Measurements from ENCODE around the gene GPR18.
A peak's percentile ranks its signal among the peaks of the same experiment; 100 is the strongest.

GPR18 gene, protein sequence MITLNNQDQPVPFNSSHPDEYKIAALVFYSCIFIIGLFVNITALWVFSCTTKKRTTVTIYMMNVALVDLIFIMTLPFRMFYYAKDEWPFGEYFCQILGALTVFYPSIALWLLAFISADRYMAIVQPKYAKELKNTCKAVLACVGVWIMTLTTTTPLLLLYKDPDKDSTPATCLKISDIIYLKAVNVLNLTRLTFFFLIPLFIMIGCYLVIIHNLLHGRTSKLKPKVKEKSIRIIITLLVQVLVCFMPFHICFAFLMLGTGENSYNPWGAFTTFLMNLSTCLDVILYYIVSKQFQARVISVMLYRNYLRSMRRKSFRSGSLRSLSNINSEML

DNA sequence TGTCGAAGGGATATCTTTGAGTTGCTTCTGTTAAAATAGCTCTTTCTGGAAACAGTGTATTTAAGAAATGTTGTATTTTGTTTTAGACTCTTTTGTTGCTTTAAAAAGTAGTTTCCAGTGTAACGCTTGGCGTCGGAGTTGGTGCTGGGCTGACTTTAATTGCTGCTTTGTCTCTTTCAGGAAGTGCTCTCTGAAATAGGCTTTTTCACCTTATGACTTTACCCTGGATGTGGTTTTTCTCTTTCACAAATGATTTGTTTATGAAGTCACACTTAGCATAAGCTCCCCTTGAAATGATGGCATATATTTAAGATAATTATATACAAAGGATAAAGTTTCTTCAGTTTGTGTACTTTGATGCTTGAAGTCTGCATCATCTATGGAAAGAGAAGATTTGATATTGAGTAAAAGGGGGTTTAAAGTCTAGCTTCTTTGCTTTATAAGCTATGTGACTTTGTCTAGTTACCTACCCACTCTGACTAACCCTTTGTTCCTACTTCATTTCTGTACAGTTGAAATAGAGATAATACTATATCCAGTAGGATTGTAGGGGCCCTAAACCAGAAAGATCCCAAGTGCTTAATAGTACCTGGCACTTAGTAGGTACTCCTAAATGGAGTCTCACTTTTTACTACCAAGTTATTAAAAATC is at the start of gene GPR18:
Gene GPR18 (minus strand): TSS at position 170 of the 651 bp plus-strand sequence. CDS start 2,507 bp downstream, outside the sequence.
- no peak for DNase-seq (ENCODE audit: low read depth in 3 of 3, low spot score in 1 of 3)

DNA sequence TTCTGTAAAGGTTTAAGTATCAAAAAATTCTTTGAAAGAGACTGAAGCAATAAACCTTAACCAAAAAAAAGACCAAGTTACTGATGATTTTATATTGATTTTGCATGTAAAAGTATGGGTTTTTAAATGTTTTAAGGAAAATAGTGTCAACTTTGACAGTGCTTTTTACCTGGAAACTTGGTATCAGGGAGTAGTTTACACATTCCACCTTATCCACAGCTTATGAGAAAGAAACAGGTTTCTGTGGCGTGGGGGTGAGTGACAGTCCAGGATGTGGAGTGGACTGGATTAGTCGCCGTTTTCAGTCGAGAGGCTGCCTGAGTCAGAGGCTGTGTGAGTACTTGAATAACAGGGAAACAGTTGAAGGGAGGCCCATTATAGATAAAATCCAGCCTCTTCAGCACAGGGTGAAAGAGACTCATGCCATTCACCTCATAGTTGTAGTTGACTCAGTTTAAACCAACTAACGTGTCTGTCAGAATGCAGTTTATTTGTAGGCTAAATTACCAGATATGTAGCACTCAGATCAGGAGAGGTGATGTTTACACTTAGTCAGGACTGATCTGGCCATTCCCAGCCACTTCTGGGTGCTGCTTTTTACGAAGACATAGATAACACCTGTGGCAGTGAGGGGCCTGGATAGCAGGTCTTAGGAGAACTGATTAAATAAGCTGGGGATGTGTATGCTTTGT is 49.6 kb upstream of the GPR18 start:
- peak in 1 of 3 donors; percentile 39 for DNase-seq (ENCODE audit: low read depth in 3 of 3, low spot score in 1 of 3)

DNA sequence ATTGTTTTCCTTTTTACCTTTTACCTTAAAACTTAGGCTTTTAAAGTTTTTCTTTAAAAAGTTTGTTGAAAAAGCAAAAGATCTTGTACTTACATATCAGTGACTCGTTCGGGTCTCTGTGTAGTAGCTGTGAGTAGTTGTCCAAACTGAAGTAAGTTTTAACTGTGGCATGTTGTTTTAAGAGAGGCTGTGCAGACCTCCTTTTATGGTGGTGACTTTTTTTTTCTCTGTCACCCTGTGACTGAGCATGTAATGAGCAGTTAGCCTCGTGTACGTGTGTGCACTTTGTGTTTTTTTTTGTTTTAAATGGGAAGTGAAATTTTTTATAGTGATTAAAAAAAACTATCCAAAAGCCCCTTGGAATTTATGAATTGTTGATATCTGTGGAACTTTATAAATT is 49.1 kb upstream of the GPR18 start, which contains the start of gene GPR183:
Gene GPR183 (minus strand): TSS at position 153 of the 400 bp plus-strand sequence. CDS start 11,254 bp downstream, outside the sequence.
- DNase-seq (ENCODE audit: low read depth in 3 of 3, low spot score in 1 of 3), result no peak

DNA sequence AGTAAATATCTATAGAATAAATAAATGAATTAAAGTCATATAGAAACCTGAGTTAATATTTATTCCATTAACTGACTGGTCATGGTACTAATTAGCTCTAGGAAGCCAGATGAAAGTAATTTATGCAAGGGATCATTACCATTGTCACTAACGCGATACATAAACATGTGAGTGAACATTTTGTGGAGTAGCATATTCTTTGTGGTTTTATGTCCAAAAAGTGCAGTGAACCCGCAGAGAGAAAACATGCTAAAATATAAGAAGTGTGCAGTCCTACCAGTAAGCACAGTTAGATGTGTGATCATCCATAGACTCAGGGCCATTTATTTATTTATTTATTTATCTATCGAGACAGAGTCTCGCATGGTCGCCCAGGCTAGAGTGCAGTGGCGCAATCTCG is 47.4 kb upstream of the GPR18 start:
- no peak for DNase-seq (ENCODE audit: low read depth in 3 of 3, low spot score in 1 of 3)

DNA sequence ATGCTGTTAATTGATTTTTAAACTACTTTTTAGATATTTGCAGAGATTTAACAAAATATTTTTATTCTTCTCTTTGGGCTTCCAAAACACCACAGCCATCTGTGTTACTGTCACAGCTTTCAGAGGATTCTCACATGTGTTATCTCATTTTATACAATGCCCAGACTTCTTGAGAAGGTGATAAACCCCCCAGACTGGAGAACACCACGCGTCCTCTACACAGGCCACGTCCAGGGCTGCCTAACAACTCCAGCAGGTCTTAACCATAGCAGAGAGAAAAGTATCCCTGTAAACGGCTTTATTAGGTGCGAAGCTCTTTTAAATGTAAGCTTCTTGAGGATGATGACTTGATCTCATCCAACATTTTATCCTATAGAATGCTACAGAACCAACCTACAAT is 47.0 kb upstream of the GPR18 start:
- DNase-seq (ENCODE audit: low read depth in 3 of 3, low spot score in 1 of 3), result no peak

DNA sequence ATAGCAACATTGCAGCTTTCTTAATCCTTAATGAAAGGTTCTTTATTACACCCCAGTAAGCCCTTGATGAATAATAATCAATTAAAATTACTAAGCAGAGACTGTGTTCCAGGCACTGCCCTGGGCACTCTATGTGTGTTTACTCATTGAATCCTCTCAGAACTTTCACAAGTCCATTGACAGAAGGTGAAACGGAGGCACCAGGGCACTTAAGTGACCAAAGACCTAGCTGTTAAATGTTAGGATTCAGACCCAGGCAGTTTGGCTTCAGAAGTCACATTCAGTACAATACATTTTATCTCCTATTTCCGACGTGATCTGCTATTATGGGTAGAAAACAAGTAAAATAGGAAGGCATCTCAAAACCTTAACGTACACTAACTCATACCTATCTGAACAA is 46.4 kb upstream of the GPR18 start:
- DNase-seq (ENCODE audit: low read depth in 3 of 3, low spot score in 1 of 3), result no peak

DNA sequence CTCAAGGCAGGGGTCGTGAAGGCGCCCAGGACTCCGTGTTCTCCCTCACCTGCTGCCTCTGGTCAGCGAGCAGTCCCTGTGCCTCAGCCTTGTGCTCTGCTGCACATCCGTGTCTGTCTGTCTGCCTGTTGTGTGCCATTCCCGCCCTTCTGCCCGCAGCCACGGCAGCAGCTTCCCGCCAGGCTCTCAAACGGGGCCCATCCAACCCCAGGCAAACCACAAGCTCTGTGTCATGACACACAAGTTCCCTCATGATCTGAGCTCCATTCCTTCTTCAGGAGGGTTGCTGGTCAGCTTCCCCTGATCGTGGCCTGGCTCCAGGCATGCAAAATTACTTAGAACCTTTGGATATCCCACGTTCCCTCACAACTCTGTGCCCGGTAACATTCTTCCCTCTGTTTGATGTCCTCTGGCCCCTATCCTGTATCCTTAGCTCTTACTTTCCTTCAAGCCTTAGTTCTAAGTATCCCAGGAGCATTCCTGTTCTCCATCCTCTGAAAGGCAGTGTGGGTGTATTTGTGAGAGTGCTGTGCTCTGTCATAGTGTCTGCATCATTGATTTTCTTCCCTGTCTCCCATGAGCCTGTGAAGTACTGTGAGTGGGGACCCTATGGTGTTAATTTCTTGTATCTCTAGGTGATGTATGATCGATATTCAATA is 45.8 kb upstream of the GPR18 start:
- DNase-seq (ENCODE audit: low read depth in 3 of 3, low spot score in 1 of 3), result no peak

DNA sequence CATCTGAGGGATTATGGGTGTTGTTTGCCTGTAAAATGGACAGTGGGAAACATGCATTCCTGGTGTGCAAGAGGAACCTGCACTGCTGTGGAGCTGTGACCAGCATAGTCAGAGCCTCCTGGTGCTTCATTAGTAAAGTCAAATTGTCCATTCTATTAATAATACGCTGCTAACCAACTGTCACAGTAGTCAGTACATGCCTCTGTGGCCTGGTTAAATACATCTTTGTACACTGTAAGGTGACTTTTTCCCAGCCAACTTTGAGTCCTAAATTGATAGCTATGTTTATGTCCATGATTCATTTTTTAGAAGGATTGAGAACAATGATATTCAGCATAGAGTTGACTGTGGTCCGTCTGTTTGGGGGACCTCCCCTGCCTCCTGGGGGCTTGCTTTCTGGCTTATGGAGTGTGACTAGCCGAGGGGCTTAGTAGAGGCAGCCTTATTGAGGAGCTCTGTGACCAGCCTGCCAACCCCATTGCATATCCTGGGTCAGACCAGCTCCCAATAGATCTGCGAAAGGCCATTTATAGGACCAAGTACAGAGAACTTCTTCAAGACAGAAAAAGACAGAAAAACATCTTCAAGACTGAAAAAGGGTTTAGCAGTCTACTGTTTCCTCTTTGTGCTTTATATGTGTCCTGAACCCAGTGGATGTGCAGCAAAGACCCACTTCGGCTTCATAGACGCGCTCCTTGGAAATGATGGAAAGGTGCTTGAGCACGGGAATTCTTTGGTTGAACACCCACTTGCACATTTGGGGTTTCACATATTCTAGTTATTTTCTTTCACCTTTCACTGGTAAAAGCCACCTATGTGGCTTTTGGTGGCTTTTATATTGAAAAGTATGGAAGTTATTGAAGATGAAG is 44.7 kb upstream of the GPR18 start:
- DNase-seq (ENCODE audit: low read depth in 3 of 3, low spot score in 1 of 3), result no peak

DNA sequence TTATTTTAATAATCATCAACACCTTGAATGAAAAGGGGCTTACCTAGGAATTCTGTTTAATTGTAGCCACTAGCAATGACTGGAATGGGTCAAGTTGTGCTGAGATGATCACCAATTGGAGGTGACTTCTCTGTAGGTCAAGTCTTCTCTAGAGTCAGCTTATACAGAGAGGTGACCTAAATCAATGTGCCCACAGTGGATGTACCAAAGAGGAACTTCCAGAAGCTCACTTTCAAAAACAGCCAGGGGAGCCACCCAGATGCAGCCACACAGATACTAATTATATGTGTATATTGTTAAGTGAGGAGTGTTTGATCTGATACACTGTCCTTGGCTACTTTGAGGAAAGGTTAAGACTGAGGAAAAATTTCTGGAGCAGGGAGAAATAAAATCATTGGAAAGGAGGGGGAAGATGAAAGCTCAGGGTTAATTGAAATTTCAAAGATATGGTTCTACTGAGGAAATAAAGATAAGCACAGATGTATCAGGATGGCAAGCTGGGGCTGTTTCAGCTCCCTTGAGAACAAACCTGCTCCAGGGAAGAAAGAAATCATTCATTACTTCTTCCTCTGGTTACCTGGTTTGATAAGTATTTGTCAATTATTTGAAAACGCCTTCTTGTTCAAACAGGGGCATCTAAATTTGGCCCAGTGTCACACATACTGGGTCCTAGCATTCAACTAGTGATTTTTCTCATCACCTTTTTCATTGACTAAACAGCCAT is 43.9 kb upstream of the GPR18 start:
- no peak for DNase-seq (ENCODE audit: low read depth in 3 of 3, low spot score in 1 of 3)

DNA sequence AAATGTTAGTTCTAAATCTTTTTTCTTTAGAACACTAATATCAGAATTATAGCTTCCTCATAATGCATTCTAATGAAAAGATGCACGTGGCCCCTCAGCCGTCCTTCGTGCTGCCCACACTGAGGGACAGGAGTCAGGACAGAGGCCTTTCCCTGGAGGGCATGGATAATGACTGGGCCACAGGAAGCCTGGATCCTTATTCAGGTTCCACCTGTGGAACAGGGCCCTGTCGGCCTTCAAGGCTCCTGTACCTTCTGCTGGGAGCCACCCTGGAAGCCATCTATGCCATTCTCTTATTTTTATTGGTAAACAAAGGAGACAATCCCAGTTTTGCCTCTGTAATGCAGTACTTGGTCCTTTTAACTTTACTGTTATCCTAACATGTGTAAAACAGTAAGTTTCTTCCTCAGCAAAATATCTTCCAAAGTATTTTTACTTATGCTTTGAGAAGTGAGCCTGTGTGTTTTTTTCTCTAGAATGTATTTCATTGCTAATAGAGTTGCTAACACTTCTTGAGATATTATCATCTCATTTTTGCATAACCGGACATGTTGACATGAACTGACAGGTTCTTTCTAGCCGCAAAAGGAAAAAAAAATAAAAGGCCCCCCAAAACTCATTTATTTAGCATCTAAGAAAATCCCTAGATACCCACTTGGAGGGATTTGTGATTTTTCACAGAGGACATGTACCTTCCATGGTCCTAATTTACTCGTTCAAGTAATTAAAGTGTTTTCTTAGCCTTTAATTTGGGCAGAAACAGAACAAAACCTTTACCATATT is 43.1 kb upstream of the GPR18 start:
- no peak for DNase-seq (ENCODE audit: low read depth in 3 of 3, low spot score in 1 of 3)

DNA sequence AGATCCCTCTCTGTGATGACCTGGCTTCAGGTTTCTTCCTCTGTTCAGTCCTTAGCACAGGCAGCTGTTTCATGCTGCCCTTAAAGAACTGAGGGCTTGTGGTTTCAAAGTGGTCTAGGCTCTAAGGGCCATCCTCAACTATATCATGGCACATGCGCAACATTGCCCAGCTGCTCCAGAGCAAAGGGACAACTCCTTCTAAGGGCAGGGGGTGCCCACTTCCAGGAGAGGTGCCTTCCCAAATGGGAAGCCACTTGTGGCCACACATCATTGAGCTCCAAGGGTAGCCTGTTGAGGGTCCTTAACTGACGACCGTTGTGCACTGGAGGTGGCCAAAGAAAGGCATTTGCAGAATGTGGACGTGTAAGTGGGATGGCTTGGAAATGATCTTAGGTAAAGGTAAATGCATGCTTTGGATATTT is 41.8 kb upstream of the GPR18 start:
- no peak for DNase-seq (ENCODE audit: low read depth in 3 of 3, low spot score in 1 of 3)

DNA sequence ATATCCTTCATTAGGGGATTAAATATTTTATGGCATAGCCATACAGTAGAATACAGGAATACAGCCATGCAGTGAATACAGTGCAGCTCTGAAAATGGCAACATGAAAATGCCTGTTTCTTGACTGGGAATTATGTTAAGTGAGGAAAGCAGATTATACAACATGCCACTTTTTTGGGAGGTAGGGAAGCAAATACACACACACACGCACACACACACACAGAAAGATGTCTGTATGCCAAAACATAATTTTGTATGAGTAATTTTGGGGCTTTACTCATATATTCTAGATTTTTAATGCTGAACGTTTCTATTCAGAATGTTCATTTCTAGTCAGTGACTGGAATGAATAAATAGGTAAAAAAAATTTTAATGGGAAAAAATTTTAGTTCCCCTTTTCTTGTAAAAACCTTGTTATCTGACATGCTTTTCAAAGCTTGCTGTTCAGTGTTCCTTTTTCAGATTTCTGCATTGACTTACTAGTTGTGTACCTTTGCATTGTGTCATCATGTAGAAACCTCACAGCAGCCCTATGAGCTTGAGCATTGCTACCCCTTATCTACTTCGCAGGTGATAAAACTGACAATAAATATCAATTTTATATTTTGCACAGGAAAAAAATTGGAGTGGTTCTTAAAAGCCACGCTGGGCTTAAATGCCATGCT is 41.2 kb upstream of the GPR18 start:
- DNase-seq (ENCODE audit: low read depth in 3 of 3, low spot score in 1 of 3), result no peak

DNA sequence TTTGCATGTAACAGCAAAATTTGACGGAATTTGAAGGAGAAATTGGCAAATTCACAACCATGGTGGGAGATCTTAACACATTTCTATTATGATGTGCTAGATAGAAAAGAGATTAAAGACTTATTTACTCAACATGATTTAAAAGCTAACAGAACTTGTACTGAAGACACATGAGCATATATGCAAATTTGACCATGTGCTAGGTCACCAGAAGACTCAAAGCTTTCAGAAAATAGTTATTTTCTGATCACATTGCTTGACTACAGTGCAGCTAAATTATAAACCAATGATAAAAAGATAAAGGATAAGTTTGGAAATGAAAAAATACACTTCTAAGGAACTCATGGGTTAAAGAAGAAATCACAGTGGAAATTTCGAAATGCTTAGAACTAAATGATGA is 39.9 kb upstream of the GPR18 start:
- DNase-seq (ENCODE audit: low read depth in 3 of 3, low spot score in 1 of 3), result no peak

DNA sequence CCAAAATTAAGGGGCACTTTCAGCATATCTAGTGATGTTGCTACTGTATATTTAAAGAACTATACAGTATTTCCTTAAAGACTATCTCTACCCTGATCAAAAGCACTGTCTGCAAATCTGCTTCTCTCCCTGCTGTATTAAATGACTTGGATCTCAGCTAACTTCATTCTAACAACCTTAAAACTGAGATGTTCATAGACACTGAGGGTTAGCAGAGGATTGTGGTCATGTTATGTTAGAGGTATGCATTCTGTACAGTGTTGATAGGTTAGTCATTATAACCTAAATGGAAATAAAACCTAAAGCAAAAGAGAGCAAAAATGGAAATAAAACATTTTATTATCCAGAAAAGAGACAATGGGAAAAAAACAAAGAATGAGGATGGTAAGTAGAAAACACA is 39.2 kb upstream of the GPR18 start:
- DNase-seq (ENCODE audit: low read depth in 3 of 3, low spot score in 1 of 3), result no peak

DNA sequence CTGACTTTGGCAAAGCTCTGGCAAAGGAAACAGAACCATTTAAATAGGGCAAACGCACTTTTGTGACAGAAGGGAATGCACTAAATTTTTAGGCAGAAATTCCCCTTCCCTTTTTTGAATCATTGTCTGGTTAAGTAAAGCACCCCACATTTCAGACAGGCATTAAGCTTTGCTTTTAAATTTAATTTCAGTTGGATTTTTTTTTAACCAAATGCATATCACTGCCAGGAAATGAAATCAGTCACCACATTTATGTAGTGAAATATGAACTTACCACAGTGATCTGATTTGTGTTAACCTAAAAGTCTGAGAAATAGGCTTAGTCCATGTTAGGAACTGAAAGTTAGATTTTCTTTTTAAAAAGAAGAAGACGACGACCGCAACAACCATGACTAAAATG is 38.2 kb upstream of the GPR18 start:
- DNase-seq (ENCODE audit: low read depth in 3 of 3, low spot score in 1 of 3), result no peak

DNA sequence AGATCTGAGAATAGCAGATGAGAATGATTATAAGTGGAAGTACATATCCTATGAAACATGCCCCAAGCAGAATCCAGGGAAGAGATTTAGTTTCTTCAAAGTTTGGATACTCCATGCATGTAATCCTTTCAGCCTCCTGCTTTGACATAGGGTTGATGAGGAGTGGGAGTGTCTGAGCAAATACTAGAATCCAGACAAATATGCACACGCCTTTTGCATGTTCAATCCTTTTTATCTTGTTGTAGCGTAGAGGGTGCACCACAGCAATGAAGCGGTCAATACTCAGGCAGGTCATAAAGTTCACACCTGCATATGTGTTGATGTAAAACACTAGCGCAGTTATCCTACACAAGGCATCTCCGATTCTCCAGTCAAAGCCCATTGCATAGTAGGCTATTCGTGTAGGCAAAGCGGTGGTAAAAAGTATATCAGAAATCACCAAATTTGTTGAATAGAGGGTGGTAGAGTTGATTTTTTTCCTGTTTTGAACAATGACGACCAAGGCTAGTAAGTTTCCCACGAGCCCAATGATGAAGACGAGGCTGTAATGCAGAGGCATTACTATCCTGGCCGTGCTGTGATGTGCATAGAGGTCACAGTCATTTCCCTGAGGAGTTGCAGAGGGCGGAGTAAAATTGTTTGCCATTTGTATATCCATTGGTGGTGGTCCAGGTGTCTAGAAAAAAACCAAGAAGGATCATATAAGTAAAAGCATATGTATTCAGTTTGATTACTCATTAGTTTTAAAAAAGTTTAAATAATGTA is 37.5 kb upstream of the GPR18 start:
- no peak for DNase-seq (ENCODE audit: low read depth in 3 of 3, low spot score in 1 of 3)

DNA sequence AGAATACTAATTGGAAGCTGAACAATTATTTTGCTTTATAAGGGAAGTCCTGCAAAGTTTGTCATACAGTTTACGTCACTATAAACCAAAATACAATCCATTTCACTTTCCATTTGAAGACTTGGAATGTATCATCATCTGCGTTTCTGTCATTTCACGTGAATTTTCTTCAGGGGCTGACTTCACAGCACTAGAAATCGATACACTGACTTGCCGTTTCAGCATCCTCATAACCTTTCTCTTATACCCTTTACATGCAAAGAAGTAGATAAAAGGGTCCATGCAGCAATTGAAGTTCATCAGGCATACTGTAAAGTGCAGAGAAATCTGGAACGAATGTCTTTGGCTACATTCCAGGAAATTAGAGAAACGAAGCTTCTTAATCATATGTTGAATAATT is 36.8 kb upstream of the GPR18 start:
- DNase-seq (ENCODE audit: low read depth in 3 of 3, low spot score in 1 of 3), result no peak

DNA sequence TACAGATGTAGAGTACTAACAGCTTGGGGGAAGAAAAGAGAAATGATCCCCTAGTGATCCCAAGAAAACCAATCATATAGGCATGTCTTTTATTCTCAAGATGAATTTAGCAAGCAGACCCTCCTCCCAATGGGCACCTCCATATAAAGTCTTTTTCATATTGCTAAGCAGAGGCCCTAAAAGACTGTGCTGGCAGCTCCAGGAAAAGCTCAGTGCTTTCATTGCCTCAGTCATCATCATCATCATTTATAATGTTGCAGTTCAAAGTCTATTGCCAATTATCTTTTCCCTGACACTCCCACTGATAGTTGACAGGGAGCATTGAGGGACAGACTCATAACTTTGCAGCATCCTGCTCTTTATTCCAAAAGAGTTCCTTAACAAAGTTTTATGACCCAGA is 36.0 kb upstream of the GPR18 start:
- DNase-seq (ENCODE audit: low read depth in 3 of 3, low spot score in 1 of 3), result no peak
